ENCODE measurements around the gene MLH3. TPM values are rescaled to one million over a fixed set of nuclear protein-coding genes. Genes with fewer than 3 reads are reported as not detected.
A peak's percentile ranks its signal among the peaks of the same experiment; 100 is the strongest.

Gene MLH3
- 17.1 TPM for total RNA-seq (ENCODE audit: unreplicated experiment)
- long read RNA-seq, partial matches to known transcripts: 3 of 4 reads
- long read RNA-seq, other reads (novel, unspliced or antisense): 0 of 4 reads

DNA sequence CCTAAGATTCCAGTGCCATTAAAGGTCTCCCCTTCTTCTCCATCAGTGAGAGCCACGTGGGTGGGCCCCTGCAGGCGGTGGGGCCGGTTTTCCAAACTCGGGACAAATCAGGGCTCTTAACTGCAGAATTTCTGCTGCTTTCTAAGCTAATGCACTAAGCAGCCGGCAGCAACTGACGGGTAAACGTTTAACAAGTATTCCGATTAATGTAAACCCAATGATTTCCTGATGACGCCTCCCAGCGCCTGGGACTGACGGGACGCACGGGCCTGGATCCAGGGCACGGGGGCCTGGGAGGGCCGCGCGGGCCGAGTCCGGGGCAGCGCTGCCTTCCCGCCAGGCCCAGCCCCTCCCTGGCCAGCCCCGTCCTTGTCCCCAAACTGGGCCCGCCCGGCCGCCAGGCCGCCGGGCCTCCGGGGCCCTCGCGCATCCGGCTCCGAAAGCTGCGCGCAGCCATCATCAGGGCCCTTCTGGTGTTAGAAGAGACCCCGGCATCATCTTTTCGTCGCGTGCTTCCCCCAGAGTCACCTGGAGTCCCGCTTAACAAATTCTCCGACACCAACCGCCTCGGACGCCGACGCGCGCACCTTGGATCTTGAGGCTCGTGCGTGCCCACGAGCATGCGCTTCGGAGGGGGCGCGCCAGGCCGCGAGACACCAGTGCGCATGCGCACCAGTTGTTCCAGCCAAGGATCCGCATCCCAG lies at the start of gene MLH3:
Gene MLH3, minus strand, starts transcription at position 616 of the 704 bp plus-strand sequence. CDS start 1,812 bp downstream, outside the sequence.
- H3K4me3 Mint-ChIP-seq (ENCODE audit: unreplicated experiment): peak within 1 kb of the TSS; percentile 89
- peaks cover 5% of the 10 kb centered on the region for H3K9me3 Mint-ChIP-seq (ENCODE audit: unreplicated experiment)
- peak within 1 kb of the TSS; percentile 86 for H3K27ac Mint-ChIP-seq (ENCODE audit: unreplicated experiment)
- peaks cover 4% of the 10 kb centered on the region for H3K27me3 Mint-ChIP-seq (ENCODE audit: unreplicated experiment)
- DNase-seq: peak; percentile 81
- no peaks in the 10 kb centered on the region for H3K4me1 Mint-ChIP-seq (ENCODE audit: low read depth, unreplicated experiment)
- H3K36me3 Mint-ChIP-seq (ENCODE audit: unreplicated experiment): no peaks in the 10 kb centered on the region
- TF ChIP-seq, protein P1, sequence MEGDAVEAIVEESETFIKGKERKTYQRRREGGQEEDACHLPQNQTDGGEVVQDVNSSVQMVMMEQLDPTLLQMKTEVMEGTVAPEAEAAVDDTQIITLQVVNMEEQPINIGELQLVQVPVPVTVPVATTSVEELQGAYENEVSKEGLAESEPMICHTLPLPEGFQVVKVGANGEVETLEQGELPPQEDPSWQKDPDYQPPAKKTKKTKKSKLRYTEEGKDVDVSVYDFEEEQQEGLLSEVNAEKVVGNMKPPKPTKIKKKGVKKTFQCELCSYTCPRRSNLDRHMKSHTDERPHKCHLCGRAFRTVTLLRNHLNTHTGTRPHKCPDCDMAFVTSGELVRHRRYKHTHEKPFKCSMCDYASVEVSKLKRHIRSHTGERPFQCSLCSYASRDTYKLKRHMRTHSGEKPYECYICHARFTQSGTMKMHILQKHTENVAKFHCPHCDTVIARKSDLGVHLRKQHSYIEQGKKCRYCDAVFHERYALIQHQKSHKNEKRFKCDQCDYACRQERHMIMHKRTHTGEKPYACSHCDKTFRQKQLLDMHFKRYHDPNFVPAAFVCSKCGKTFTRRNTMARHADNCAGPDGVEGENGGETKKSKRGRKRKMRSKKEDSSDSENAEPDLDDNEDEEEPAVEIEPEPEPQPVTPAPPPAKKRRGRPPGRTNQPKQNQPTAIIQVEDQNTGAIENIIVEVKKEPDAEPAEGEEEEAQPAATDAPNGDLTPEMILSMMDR (IDR thresholded peaks at IDR 0.05; ENCODE audit: partially characterized antibody, unreplicated experiment): no peak

DNA sequence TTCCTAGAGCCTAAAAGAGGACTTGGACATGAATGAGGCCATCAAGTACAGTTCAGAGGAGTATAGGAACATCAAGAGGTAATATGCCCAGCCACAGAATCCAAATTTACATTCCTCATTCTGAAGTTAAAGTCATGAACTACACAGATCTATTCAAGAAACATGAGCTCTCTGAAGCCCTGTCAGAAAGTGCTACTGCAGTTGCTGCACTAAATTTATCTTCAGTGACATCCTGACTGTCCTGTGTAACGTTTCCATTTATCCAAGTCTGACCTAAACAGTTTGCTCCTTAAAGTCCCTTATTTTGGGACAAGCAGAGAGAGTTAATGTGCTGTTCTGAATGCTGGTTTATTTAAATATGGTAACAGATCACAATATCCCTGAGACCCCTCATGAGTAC lies 47.4 kb upstream of the MLH3 start:
- H3K36me3 Mint-ChIP-seq (ENCODE audit: unreplicated experiment): peaks cover 6% of the 10 kb centered on the region

DNA sequence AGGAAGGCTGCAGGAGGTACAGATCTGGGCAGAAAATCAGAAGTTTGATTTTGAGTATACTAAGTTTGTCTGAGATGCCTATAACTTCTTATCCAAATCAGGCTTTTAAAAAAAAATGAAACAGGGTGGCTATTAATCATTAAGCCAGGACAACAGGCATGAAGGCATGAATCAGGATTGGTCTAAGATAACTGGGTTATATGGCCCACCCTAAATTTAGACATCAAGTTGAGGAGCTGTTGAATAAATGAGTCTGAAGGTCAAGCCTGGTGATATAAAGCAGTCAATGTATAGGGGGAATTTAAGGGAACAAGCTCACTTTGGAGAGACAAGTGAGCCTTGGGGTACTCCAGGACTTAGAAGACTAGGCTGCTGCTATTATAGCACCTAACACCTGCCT lies 46.9 kb upstream of the MLH3 start:
- TF ChIP-seq, protein P1 (IDR thresholded peaks at IDR 0.05; ENCODE audit: partially characterized antibody, unreplicated experiment): no peak
- H3K27me3 Mint-ChIP-seq (ENCODE audit: unreplicated experiment): no peaks in the 10 kb centered on the region
- no peak for DNase-seq
- H3K9me3 Mint-ChIP-seq (ENCODE audit: unreplicated experiment): peaks cover 1% of the 10 kb centered on the region
- H3K36me3 Mint-ChIP-seq (ENCODE audit: unreplicated experiment): peaks cover 6% of the 10 kb centered on the region
- H3K4me3 Mint-ChIP-seq (ENCODE audit: unreplicated experiment): no peak overlapping the region
- no peaks in the 10 kb centered on the region for H3K4me1 Mint-ChIP-seq (ENCODE audit: low read depth, unreplicated experiment)
- H3K27ac Mint-ChIP-seq (ENCODE audit: unreplicated experiment): no peak overlapping the region

More for the DNA sequence above, 47.4 kb upstream of the MLH3 start:
- Mint-ChIP-seq H3K4me3 (ENCODE audit: unreplicated experiment) (no peak overlapping the region), H3K4me1 (ENCODE audit: low read depth, unreplicated experiment) (no peaks in the 10 kb centered on the region), H3K27ac (ENCODE audit: unreplicated experiment) (no peak overlapping the region), H3K27me3 (ENCODE audit: unreplicated experiment) (no peaks in the 10 kb centered on the region), H3K9me3 (ENCODE audit: unreplicated experiment) (peaks cover 1% of the 10 kb centered on the region)
- no peak for DNase-seq
- TF ChIP-seq, protein P1 (IDR thresholded peaks at IDR 0.05; ENCODE audit: partially characterized antibody, unreplicated experiment): no peak

DNA sequence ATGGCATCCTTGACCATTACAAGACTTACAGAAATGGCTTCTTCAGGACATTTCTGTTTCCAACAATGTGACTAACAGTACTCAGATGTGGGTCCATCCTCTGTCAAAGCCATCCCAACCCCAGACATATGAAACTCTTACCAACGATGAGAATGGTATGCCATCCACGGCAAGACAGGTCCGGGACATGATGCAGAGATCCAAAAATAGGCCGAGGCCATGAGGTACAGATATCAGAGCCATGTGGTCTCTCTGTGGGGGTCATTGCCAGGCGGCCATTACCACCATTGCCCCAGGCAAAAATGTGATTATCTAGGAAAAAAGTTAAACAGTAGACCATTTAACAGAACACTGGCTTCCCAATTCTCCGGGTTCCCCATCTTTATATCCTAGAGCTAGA lies 45.7 kb upstream of the MLH3 start:
- H3K4me1 Mint-ChIP-seq (ENCODE audit: low read depth, unreplicated experiment): no peaks in the 10 kb centered on the region
- H3K27me3 Mint-ChIP-seq (ENCODE audit: unreplicated experiment): no peaks in the 10 kb centered on the region
- H3K9me3 Mint-ChIP-seq (ENCODE audit: unreplicated experiment): no peaks in the 10 kb centered on the region
- no peak for DNase-seq
- TF ChIP-seq, protein P1 (IDR thresholded peaks at IDR 0.05; ENCODE audit: partially characterized antibody, unreplicated experiment): no peak
- H3K27ac Mint-ChIP-seq (ENCODE audit: unreplicated experiment): no peak overlapping the region
- no peak overlapping the region for H3K4me3 Mint-ChIP-seq (ENCODE audit: unreplicated experiment)
- peaks cover 6% of the 10 kb centered on the region for H3K36me3 Mint-ChIP-seq (ENCODE audit: unreplicated experiment)

DNA sequence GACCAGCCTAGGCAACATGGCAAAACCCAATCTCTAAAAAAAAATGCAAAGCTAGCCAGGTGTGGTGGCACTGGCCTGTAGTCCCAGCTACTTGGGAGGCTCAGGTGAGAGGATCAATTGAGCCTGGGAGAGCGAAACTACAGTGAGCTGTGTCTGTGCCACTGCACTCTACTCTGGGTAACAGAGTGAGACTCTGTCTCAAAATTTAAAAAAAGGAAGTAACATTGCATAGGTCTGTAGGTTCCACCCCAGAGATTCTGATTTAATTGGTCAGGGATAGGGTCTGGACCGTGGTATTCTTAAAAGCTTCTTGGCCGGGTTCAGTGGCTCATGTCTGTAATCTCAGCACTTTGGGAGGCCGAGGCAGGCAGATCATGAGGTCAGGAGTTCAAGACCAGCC lies 44.4 kb upstream of the MLH3 start:
- H3K36me3 Mint-ChIP-seq (ENCODE audit: unreplicated experiment): peaks cover 6% of the 10 kb centered on the region
- TF ChIP-seq, protein P1 (IDR thresholded peaks at IDR 0.05; ENCODE audit: partially characterized antibody, unreplicated experiment): no peak
- no peaks in the 10 kb centered on the region for H3K27me3 Mint-ChIP-seq (ENCODE audit: unreplicated experiment)
- H3K4me1 Mint-ChIP-seq (ENCODE audit: low read depth, unreplicated experiment): no peaks in the 10 kb centered on the region
- no peaks in the 10 kb centered on the region for H3K9me3 Mint-ChIP-seq (ENCODE audit: unreplicated experiment)
- DNase-seq: no peak
- H3K27ac Mint-ChIP-seq (ENCODE audit: unreplicated experiment): no peak overlapping the region
- H3K4me3 Mint-ChIP-seq (ENCODE audit: unreplicated experiment): no peak overlapping the region
